ENCODE results near the gene SALL2.

The SALL2 gene

GRCh38 chr14:21527318-21527679 is 1.2 kb upstream of the SALL2 start:
- DNase-seq (ENCODE audit: low spot score) = no peak

GRCh38 chr14:21526672-21527317 is 649 bp upstream of the SALL2 start:
- DNase-seq (ENCODE audit: low spot score) = no peak

DNA sequence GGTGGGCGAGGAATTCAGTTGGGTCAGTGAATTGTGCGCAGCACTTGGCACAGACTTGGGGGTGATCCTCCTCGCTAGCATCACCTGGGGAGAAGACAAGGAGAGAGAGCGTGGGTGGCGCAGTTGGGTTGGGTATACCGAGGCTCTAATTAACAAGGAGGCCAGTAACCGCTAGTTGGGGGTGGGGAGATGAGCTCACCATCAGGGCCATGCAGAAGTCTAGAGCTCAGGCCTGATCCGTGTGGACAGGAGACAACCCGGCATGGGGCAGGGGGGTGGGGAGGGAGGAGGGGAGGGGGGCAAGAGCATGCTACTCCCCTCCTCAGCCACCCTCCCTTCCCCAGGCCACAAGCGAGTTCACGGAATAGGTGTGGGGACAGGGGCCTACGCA is 580 bp downstream of the SALL2 start:
- DNase-seq (ENCODE audit: low spot score) = no peak

GRCh38 chr14:21524575-21525490 is 1.3 kb downstream of the SALL2 start:
- DNase-seq (ENCODE audit: low spot score) = no peak

GRCh38 chr14:21523203-21523602 is 2.9 kb downstream of the SALL2 start:
- no peak for DNase-seq (ENCODE audit: low spot score)

DNA sequence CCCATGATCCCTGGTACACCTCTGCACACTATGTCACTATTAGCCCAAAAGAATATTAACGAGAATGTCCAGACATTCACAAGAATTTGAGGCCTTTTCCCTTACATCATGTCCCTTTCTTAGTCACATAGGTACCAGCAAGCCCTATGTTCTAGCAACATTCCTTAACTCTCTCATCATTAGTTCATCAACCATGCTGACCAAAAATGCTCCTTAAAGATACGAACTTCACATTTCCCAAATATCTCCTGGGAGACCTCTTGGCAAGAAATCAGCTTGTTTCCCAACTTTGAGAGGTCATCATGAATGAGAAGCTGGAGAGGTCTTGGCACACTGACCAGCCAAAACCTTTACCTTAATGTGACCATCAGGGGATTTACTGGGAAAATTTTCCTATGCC is 4.6 kb downstream of the SALL2 start:
- DNase-seq (ENCODE audit: low spot score) = peak; percentile 47

- DNase-seq (ENCODE audit: low spot score) = no peak
Measured at GRCh38 chr14:21520767-21521166, 5.4 kb downstream of the SALL2 start.

GRCh38 chr14:21518725-21519124 is 7.4 kb downstream of the SALL2 start:
- DNase-seq (ENCODE audit: low spot score) = no peak

DNA sequence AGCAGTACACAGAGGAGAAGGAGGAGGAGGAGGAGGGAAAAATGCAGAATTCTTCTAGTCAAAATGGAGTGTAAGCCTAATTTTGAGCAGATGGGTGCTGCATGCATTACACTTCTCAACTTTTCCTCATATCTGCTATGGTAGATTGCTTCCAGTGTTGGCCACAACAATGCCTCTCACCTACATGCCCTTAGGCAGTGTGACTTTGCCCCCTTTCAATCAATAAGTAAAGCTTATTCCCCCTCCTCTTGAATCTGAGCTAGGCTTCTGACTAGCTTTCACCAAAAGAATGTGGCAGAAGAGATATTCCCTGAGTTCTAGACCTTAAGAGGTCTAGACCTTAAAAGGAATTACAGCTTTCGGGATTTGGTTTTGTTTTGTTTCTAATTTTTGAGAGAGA is 11.8 kb downstream of the SALL2 start:
- DNase-seq (ENCODE audit: low spot score) = no peak

DNA sequence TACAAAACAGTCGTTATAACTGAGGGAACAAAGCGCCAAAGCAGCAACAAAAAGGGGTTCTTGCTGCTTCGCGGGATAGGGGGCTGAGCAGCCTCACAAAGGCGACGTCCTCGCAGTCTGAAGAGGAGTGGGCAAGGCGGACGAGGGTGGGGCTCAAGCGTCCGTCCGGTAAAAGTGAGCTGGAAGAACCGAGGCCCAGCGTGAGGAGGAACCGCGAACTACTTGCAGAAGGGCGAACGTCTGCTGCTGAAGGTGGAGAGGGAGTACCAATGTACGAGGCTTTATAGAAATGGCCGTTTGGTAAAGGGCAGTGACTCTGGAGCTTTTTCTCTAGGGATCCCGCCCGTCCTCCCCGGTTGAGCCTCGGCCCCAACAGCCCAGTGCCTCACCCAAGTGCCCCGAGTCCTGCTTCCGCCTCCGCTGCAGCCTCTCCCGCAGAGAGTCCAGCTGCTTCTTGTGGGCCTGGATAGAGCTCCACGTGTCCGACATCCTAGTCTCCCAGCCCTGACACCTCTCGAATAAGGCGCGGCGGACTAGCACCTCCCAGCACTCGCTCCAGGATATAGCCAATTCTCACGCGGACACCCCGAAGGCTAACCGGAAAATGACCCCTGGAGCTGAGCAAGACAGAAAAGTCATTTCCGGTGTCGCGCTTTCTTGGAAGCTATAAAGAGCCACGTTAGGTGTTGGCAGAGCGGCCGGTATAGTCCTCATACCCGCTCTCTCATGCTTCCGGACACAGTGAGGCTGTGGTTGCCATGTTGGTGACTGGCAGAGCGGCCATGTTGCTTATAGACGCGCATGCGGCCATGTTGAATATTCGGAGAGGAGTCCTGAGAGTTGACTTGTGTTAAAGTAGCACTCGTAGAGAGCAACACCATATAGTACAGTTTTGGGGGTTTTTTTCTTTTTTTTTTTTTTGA is 15.2 kb downstream of the SALL2 start, which contains the start of gene METTL3:
METTL3 (minus strand) TSS at position 606 of the 923 bp plus-strand sequence; CDS start at position 489, 117 bp downstream.
- DNase-seq (ENCODE audit: low spot score) = peak; percentile 95

GRCh38 chr14:21509432-21510143 is 16.6 kb downstream of the SALL2 start:
- DNase-seq (ENCODE audit: low spot score) = no peak

- DNase-seq (ENCODE audit: low spot score) = no peak
Measured at GRCh38 chr14:21506557-21506956, 19.6 kb downstream of the SALL2 start.

DNA sequence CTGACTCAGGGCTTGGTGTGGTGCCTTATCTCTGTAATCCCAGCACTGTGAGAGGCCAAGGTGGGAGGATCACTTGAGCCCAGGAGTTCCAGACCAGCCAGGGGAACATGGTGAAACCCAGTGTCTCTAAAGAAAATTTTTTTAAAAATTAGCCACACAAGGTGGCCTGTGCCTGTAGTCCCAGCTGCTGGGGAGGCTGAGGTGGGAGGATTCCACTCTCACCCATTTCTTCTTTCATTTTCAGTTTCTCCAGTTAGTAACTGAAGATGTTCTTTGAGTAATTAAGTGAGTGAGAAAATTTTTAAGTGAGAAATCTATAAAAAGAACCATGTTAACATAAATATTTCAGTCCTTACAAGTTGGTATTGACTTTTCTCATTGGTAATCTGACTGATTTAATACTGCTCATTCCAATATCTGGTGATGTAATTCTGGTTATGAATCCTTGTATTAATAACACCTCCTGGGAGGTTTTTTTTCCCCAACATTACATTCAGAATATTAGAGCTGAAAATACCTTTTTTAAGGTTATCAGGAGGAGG is 21.1 kb downstream of the SALL2 start:
- DNase-seq (ENCODE audit: low spot score) = no peak

DNA sequence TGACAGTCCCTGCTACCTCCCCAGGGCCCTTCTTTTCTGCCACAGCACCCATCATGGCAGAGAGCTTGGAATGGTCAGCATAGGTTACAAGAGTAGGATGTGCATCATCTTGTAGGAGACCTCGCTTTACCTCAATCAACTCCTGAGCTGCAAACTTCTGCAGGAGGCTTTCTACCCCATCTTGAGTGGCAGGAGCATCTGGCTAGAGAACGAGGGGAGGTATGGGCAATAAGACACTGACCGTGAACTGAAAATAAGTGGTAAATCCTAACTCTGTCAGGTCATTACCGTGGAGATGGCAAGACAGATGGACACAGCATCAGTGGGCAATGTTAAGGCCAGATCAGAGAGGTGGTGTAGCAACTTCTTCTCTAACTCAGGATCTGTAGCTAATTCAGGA is 22.8 kb downstream of the SALL2 start:
- no peak for DNase-seq (ENCODE audit: low spot score)

DNA sequence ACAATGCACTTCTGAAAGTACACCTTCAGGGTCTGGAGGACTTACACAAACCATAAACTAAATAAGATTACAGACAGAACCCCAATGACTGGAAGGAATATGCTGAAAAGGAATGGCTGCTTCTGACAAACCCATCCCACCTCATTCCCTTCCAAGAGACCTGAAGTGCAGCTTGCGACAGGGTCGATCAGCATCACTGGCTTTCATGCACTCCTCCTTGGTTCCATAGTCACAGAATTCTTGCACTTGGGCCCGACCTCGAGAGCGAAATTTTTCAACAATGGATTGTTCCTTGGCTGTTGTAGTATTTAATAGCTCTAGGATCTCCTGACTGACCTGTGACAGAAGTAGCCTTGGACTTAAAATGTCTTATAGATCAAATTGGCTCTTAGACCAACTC is 24.6 kb downstream of the SALL2 start:
- no peak for DNase-seq (ENCODE audit: low spot score)

DNA sequence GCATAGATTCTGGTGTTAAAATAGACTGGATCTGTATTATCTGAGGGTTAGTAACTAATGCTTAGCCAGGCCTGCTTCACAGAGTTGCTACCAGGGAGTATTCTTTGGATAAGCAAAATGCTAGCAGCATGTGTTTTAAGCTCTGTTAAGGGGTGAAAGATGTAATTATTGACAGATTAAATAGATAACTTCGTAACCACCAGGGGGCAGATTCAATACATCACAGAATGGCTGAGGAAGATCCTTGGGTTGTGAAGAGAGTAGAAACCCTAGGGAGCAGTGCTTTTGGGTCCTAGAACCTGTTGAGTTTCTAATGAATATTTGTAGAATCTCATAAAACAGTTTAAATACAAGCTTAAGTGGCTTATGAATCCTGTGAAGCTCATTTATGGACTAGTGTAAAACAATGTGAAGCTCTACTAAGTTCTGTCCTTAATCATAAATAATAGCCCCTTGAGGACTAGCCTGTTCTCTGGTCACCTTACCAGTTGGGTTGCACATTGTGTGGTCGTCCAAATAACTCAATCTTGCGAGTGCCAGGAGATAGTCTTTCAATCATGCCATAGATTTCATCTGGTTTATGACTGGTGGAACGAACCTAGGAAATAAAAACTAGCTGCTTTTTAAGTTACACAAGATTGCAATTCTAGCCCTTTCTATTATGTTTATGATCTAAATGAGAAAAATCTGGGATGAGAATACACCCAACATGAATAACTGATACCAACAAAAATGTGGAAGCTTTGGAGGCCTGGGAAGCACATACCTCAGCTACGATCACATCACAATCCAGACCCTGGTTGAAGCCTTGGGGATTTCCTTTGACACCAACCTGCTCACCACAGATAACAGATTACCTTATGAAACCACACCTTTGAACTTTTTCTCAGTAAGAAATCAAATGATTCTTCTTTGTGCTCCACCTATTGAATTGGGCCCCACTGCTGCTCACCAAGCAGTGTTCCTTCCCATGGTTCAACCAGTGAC is 27.3 kb downstream of the SALL2 start:
- DNase-seq (ENCODE audit: low spot score) = peak; percentile 47

- DNase-seq (ENCODE audit: low spot score) = no peak
Measured at GRCh38 chr14:21496453-21496852, 29.7 kb downstream of the SALL2 start.

DNA sequence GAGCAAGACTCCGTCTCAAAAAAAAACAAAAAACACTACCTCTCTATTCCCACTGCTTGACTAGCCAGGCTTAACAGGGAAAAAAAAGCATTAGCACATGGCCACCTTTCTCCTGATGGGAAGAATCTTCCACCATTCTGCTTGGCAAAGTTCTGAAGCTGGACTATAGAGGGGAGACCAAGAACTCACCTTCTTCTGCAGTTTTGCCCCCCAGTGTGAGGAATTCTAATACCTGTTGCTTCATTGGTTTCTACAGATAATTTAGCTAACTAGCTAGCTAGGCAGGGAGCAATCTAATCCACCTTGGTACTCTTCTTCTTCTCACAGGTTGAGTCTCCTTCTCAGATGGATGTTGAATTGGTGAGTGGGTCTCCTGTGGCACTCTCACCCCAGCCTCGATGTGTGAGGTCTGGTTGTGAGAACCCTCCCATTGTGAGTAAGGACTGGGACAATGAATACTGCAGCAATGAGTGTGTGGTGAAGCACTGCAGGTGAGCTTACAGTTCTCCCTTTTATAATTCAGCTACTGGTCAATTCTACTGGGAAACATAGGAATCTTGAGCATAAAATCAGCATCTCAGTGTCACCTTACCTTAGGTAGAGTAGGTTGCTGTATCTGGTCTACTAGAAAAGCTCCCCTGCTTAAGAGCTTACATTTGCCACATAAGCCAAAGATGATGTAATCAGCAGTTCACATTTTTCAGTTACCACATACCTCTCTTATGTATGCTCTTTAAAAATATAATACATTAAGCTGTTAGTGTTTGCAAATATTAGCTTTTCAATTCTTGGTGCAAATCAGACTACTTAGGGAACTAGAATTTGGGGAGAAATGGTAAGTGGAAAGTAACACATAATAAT is 31.0 kb downstream of the SALL2 start:
- DNase-seq (ENCODE audit: low spot score) = no peak

DNA sequence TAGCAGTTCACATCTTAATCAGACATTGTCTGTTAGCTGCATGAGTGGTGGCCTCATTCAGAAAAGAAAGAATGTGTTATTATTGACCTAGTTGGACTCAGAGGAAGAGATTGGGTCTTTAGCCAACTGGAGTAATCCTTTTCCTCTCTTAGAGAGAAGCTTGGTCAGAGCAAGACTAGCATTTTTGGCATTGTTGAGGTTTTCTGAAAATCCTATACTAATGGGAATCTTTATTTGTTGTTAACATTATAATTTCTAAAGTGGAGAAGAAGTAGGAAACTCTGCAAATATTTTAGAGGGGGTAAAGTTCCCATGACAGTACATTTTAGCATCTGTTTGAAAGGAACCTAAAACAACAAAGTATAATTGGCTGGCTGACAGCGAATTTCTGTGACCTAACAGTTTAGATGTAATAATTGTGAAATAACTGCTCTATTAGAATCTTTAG is 39.5 kb downstream of the SALL2 start:
- DNase-seq (ENCODE audit: low spot score) = peak; percentile 71
